ENCODE measurements around the gene EXOSC7.
"Not testable (repeated sequence)": the region's sequence is repeated elsewhere in the genome, so short reads cannot be mapped to it uniquely, and the experiment has no call there.

The EXOSC7 gene

DNA sequence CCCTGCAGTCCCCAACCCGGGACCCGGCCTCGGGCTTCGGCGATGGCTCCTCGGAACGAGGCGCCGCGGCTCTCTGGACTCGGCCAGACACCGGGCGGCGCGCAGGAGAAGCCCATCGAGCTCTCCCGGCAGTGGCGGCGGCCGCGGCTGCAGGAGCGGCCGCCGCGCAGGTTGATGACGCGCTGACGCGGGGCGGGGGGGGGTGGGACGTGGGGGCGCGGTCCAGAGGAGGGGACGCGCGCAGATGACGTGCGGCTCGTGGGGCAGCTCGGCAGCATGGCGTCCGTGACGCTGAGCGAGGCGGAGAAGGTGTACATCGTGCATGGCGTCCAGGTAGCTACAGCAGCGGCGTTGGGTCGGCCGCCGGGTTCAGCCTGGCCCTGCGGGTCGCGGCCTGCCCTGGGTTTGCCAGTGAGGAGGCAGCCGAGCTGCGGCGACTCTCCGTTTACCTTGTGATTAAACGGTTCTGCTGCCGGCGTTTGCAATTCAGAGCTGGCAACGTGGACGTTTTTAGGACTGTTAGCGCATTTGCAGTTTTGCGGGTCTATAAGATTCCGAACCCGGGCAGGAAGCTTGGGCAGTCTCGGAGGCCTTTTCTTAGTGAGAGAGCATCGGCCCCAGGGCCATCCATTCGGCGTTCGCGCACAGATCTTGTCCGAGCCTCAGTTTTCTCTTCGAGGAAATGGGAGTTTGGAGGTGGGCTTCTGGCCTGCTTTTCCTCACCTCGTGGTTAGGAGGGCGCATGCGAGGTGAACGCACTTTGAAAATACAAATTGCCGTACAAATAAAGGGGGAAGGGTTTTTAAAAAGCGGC lies at the start of gene EXOSC7, which contains the start of gene ZDHHC3:
EXOSC7 (plus strand) TSS at position 243 of the 814 bp plus-strand sequence; CDS start at position 277, 34 bp downstream.
ZDHHC3 (minus strand) TSS at position 173 of the 814 bp plus-strand sequence. CDS start 16,738 bp downstream, outside the sequence.
- intact Hi-C loops (cut with DNase I): loop anchor here (5.0 kb wide), 1 partner anchor 114 kb away; the partner anchor contains the start of gene TMEM42
- DNase-seq: peak; percentile 68 to 94 (median 88)

DNA sequence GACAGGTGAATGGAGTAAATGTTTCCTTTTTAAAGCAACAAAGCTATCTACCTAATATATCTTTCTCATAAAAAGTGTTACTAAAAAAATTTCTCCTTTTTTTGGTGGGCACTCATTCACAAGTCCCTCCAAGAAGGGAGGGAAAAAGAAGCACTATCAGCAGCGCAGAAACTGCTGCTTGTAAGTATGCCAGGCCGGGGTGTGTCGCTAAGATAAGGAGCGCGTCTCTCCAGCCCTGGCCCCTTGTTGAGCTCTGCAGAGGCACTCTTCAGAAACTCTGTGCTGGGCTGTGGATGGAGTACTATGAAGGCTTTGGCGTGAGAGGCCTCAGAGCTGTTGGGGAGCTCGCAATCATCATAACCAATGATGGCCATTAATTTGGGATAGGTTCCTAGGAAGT lies 49.1 kb upstream of the EXOSC7 start:
- intact Hi-C loops (cut with DNase I): no loop called here

GRCh38 chr3:44927371-44927770 lies 48.7 kb upstream of the EXOSC7 start:
- no peak for DNase-seq

More for the DNA sequence above, 49.1 kb upstream of the EXOSC7 start:
- no peak for DNase-seq

GRCh38 chr3:44929782-44930181 lies 46.3 kb upstream of the EXOSC7 start:
- intact Hi-C loops (cut with DNase I): no loop called here
- no peak for DNase-seq

More at GRCh38 chr3:44927371-44927770, 48.7 kb upstream of the EXOSC7 start:
- intact Hi-C loops (cut with DNase I): no loop called here

- intact Hi-C loops (cut with DNase I): no loop called here
- no peak for DNase-seq
Measured at GRCh38 chr3:44930911-44931310, 45.1 kb upstream of the EXOSC7 start.

GRCh38 chr3:44931791-44932190 lies 44.3 kb upstream of the EXOSC7 start:
- no peak for DNase-seq
- intact Hi-C loops (cut with DNase I): no loop called here

DNA sequence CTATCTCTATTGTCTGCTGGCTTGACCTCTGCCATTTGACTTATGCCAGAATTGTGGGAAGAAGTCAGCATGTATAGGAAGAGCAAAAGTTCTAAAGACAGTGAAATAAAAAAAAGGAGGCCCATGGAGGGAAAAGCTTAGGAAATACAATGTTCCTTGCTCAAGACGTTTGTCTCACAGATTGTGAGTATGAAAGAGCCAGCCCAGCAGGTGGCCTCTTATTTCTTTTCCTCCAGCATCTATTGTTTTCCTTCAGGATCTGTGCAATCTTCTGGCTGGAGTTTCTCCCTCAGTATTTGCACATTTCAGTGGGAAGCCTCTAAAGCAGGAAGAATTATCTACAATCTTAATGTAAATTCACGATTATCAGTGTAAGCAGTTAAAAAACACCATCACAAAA lies 43.8 kb upstream of the EXOSC7 start:
- intact Hi-C loops (cut with DNase I): no loop called here
- no peak for DNase-seq

- no peak for DNase-seq
- intact Hi-C loops (cut with DNase I): no loop called here
Measured at GRCh38 chr3:44932986-44933944, 42.8 kb upstream of the EXOSC7 start.

DNA sequence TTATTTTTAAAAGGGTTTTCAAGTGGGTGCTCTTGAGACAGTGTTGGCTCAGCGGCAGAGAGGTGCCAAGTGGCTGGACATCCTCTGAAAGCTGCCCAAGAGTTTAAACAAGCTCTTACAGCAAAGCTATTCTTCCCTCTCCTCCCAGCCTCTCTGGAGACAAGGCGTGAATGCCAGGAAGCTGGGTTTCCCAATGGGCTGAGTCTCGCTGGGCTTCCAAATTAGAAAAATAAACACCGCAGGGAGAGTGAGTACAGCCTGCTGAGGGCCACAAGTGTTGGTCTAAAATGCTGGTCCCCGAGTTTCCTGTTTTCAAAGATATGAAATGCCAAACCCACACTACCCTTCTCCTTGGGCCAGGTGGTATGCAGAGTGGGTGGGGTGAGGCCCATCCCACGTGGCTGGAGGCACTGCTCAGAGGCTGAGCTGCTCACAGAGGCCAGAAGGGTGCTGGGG lies 36.4 kb upstream of the EXOSC7 start:
- intact Hi-C loops (cut with DNase I): no loop called here
- DNase-seq: peak in 24 of 42 donors; percentile 9 to 78 (median 36)

- intact Hi-C loops (cut with DNase I): no loop called here
Measured at GRCh38 chr3:44942202-44942921, 33.7 kb upstream of the EXOSC7 start.

GRCh38 chr3:44948239-44948638 lies 27.8 kb upstream of the EXOSC7 start:
- intact Hi-C loops (cut with DNase I): no loop called here
- no peak for DNase-seq

More at GRCh38 chr3:44942202-44942921, 33.7 kb upstream of the EXOSC7 start:
- no peak for DNase-seq

DNA sequence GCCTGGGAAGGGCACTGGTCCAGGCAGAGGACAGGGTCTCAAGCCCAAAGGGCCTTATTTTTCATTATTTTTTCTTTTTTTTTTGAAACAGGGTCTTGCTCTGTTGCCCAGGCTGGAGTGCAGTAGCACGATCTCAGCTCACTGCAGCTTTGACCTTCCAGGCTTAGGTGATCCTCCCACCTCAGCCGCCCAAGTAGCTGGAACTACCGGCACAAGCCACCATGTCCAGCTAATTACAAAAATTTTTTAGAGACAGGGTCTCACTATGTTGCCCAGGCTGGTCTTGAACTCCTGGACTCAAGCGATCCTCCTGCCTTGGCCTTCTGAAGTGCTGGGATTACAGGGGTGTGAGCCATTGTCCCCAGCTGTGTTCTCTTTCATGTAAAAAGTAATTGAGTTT lies 26.3 kb upstream of the EXOSC7 start:
- intact Hi-C loops (cut with DNase I); DNase-seq: not testable (repeated sequence)

- no peak for DNase-seq
- intact Hi-C loops (cut with DNase I): no loop called here
Measured at GRCh38 chr3:44950275-44950734, 25.7 kb upstream of the EXOSC7 start.

DNA sequence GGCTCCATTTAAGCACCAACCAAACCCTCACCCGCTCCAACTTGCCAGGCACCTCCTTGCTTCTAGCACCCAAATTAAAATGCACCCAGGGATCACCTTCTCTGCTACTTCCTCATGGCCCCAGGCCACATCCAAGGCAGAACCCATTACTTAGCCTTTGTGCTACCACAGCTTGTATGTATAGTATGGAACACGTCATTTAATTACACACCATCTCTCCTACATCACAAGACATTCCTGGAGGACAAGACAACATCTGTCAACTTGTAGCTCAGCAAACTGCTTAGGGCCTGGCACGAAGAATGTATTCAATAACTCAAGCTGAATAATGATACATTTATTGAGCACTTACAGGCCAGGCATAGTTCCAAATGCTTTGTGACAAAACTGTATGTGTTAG lies 23.4 kb upstream of the EXOSC7 start:
- intact Hi-C loops (cut with DNase I): no loop called here
- DNase-seq: no peak

GRCh38 chr3:44954304-44954703 lies 21.7 kb upstream of the EXOSC7 start:
- no peak for DNase-seq
- intact Hi-C loops (cut with DNase I): no loop called here

GRCh38 chr3:44954962-44955361 lies 21.1 kb upstream of the EXOSC7 start:
- intact Hi-C loops (cut with DNase I): no loop called here
- DNase-seq: no peak

- intact Hi-C loops (cut with DNase I): no loop called here
- peak in 1 of 42 donors; percentile 5 for DNase-seq
Measured at GRCh38 chr3:44955917-44956316, 20.1 kb upstream of the EXOSC7 start.

DNA sequence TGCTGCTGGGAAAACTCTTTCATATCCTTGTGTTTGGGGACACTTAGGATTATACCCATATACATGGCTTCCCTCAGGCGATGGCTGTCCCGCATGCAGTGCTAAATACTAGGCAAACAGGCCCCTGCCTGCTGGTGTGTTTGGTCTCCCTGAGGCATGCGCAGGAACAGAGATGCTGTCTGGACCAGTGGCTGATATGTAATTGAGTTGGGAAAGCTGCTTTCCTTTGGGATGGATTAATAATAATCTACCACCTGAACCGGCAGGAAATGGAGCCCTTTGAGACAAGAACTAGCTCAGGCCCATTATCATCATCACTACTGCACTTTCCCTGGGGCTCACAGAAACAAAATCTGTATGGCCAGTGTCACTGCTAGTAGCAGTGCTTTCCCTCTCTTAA lies 18.1 kb upstream of the EXOSC7 start:
- intact Hi-C loops (cut with DNase I): no loop called here

GRCh38 chr3:44958386-44958785 lies 17.7 kb upstream of the EXOSC7 start:
- no peak for DNase-seq
- intact Hi-C loops (cut with DNase I): no loop called here

More for the DNA sequence above, 18.1 kb upstream of the EXOSC7 start:
- no peak for DNase-seq

Measured in head of caudate nucleus (tissue), 42 donors.